IMR-90 (cell line): ENCODE results near the gene ATXN7L3. TPM values are rescaled to one million over a fixed set of nuclear protein-coding genes. Genes with fewer than 3 reads are reported as not detected.

ENCODE experiments used
- ATAC-seq: fragments of 200-7000 bp; cut with Tn5 transposase; 2 replicates; pipeline ENCODE4 v1.9.1; 2020; ENCODE audit warnings: low read depth, mild to moderate bottlenecking, moderate library complexity
- BruUV-seq: library from RNA; stranded (reverse); fragments of 400-500 nt; replicated peaks from 2 replicates; lab custom pipeline; 2021; lab: Mats Ljungman, UMichigan
- CTCF ChIA-PET: fragments of 300-600 bp; formaldehyde crosslinking; extraction: SDS; loops from one replicate; lab custom pipeline; 2021; ENCODE audit warnings: antibody characterized with exemption; lab: Yijun Ruan, JAX
- POLR2A ChIA-PET: fragments of 300-600 bp; sonication (Branson Sonifier 250); formaldehyde crosslinking; loops from one replicate; lab custom pipeline; 2022; ENCODE audit warnings: antibody characterized with exemption; ENCODE audit not compliant: unreplicated experiment; lab: Charles Lee
- DNase-seq: peaks from one replicate; pipeline ENCODE4 v3.0.0; 2013
- H2AFZ ChIP-seq: replicated peaks from 2 replicates; pipeline ENCODE3; 2013; ENCODE audit warnings: low read length, mild to moderate bottlenecking; ENCODE audit not compliant: poor library complexity
- H2AK5ac ChIP-seq: 2 replicates; pipeline ENCODE4 v1.6.1; 2013; ENCODE audit warnings: low read depth, low read length, inconsistent platforms
- H2AK9ac ChIP-seq: replicated peaks from 2 replicates; pipeline ENCODE3; 2013; ENCODE audit warnings: mild to moderate bottlenecking, low read depth, low read length, moderate library complexity; ENCODE audit not compliant: poor library complexity
- H2BK120ac ChIP-seq: 2 replicates; pipeline ENCODE4 v1.6.1; 2013; ENCODE audit warnings: low read depth, low read length, inconsistent platforms
- H2BK15ac ChIP-seq: 3 replicates; pipeline ENCODE4 v1.6.1; 2013; ENCODE audit warnings: low read depth, low read length, inconsistent platforms
- H2BK20ac ChIP-seq: 2 replicates; pipeline ENCODE4 v1.6.1; 2013; ENCODE audit warnings: low read depth, mild to moderate bottlenecking, inconsistent platforms, low read length, moderate library complexity
- H2BK5ac ChIP-seq: 2 replicates; pipeline ENCODE4 v1.6.1; 2013; ENCODE audit warnings: mild to moderate bottlenecking, low read depth, low read length, inconsistent platforms; ENCODE audit not compliant: poor library complexity, severe bottlenecking
- H3K14ac ChIP-seq: replicated peaks from 2 replicates; pipeline ENCODE4 v1.6.1; 2013; ENCODE audit warnings: low read depth, low read length, inconsistent platforms
- H3K18ac ChIP-seq: 2 replicates; pipeline ENCODE4 v1.6.1; 2013; ENCODE audit warnings: low read depth, low read length, control low read depth
- H3K23ac ChIP-seq: 2 replicates; pipeline ENCODE4 v1.6.1; 2013; ENCODE audit warnings: low read depth, low read length, inconsistent platforms
- H3K27ac ChIP-seq: 2 replicates; pipeline ENCODE4 v1.5.1; 2013; ENCODE audit warnings: mild to moderate bottlenecking, control low read depth, low read length; ENCODE audit not compliant: insufficient read depth
- H3K27me3 ChIP-seq: 2 replicates; pipeline ENCODE4 v1.6.1; 2013; ENCODE audit warnings: low read length; ENCODE audit not compliant: control insufficient read depth, insufficient read depth
- H3K36me3 ChIP-seq: 2 replicates; pipeline ENCODE4 v1.6.1; 2013; ENCODE audit warnings: low read length, mixed read lengths; ENCODE audit not compliant: control insufficient read depth, insufficient read depth
- H3K4ac ChIP-seq: 2 replicates; pipeline ENCODE4 v1.6.1; 2013; ENCODE audit warnings: low read depth, low read length, inconsistent platforms
- H3K4me1 ChIP-seq: 2 replicates; pipeline ENCODE4 v1.6.1; 2013; ENCODE audit warnings: low read length, mixed read lengths; ENCODE audit not compliant: control insufficient read depth, insufficient read depth
- H3K4me2 ChIP-seq: 2 replicates; pipeline ENCODE4 v1.6.1; 2013; ENCODE audit warnings: low read depth, mild to moderate bottlenecking, control low read depth, low read length, moderate library complexity
- H3K4me3 ChIP-seq: 2 replicates; pipeline ENCODE4 v1.5.1; 2013; ENCODE audit warnings: low read depth, mild to moderate bottlenecking, control low read depth, low read length, moderate library complexity; ENCODE audit not compliant: insufficient read depth
- H3K56ac ChIP-seq: 2 replicates; pipeline ENCODE4 v1.6.1; 2013; ENCODE audit warnings: low read length, inconsistent platforms; ENCODE audit not compliant: insufficient read depth; ENCODE audit errors: extremely low read depth
- H3K79me1 ChIP-seq, 2 experiments: 2 replicates each; pipeline ENCODE4 v1.6.1; 2013; ENCODE audit warnings: low read length in 2 of 2, inconsistent platforms in 1 of 2, low read depth in 1 of 2
- H3K9ac ChIP-seq: 2 replicates; pipeline ENCODE4 v1.6.1; 2013; ENCODE audit warnings: low read depth, low read length, control low read depth
- H3K9me1 ChIP-seq: 2 replicates; pipeline ENCODE4 v1.6.1; 2013; ENCODE audit warnings: low read length, inconsistent platforms; ENCODE audit not compliant: insufficient read depth
- H3K9me3 ChIP-seq: 2 replicates; pipeline ENCODE4 v1.6.1; 2013; ENCODE audit warnings: low read length; ENCODE audit not compliant: control insufficient read depth, insufficient read depth
- H4K20me1 ChIP-seq: 2 replicates; pipeline ENCODE4 v1.6.1; 2013; ENCODE audit warnings: low read length, inconsistent platforms; ENCODE audit not compliant: insufficient read depth
- H4K5ac ChIP-seq: 2 replicates; pipeline ENCODE4 v1.6.1; 2013; ENCODE audit warnings: mild to moderate bottlenecking, low read depth, low read length, control low read depth
- H4K8ac ChIP-seq, 2 experiments: 2 replicates each; pipeline ENCODE4 v1.6.1; 2013; ENCODE audit warnings: low read depth in 2 of 2, low read length in 2 of 2, control low read depth in 1 of 2, inconsistent platforms in 1 of 2
- H4K91ac ChIP-seq: 2 replicates; pipeline ENCODE4 v1.6.1; 2013; ENCODE audit warnings: low read depth, low read length, inconsistent platforms; ENCODE audit not compliant: insufficient read depth
- CHD1 ChIP-seq: IDR thresholded peaks from 2 replicates; pipeline ENCODE4 v1.6.1; 2012; ENCODE audit warnings: low read depth, low read length, improper control_type of control experiment
- CTCF ChIP-seq: conservative IDR thresholded peaks from 2 replicates; pipeline ENCODE4 v1.5.1; 2012; ENCODE audit warnings: mild to moderate bottlenecking, low read depth, low read length, improper control_type of control experiment
- ELK1 ChIP-seq: fragments of 150-350 bp; IDR thresholded peaks from 2 replicates; pipeline ENCODE4 v1.6.1; 2016; ENCODE audit warnings: low read depth, mild to moderate bottlenecking, low read length, moderate library complexity, borderline replicate concordance
- MAFK ChIP-seq: IDR thresholded peaks from 2 replicates; pipeline ENCODE4 v1.6.1; 2012; ENCODE audit warnings: low read depth, low read length, improper control_type of control experiment
- MAZ ChIP-seq: IDR thresholded peaks from 2 replicates; pipeline ENCODE4 v1.6.1; 2012; ENCODE audit warnings: low read depth, mild to moderate bottlenecking, low read length, improper control_type of control experiment, moderate library complexity, borderline replicate concordance
- NFE2L2 ChIP-seq: fragments of 150-350 bp; IDR thresholded peaks from 2 replicates; pipeline ENCODE4 v1.6.1; 2016; ENCODE audit warnings: low read depth, mild to moderate bottlenecking, low read length
- RFX5 ChIP-seq: IDR thresholded peaks from 2 replicates; pipeline ENCODE4 v1.8.0; 2012; ENCODE audit warnings: low read depth, mild to moderate bottlenecking, low read length, moderate library complexity
- SMC3 ChIP-seq: fragments of 150-350 bp; IDR thresholded peaks from 2 replicates; pipeline ENCODE4 v1.6.1; 2016; ENCODE audit warnings: low read depth, mild to moderate bottlenecking, antibody characterized with exemption, low read length, moderate library complexity
- USF2 ChIP-seq: fragments of 150-350 bp; IDR thresholded peaks from 2 replicates; pipeline ENCODE4 v1.6.1; 2017; ENCODE audit warnings: mild to moderate bottlenecking, antibody characterized with exemption, low read length, low read depth
- WGBS, 2 experiments: methylation state at CpG; one replicate each; pipeline versions ENCODE4 v1.1.5 to v1.1.7; 2013; ENCODE audit warnings: missing lambda C conversion rate in 2 of 2; ENCODE audit not compliant: insufficient read length in 1 of 2; ENCODE audit errors: extremely low coverage in 2 of 2; 5-methylcytosine and 5-hydroxymethylcytosine counted together
- dilution Hi-C: fragments of 300-500 bp; cut with HindIII; formaldehyde crosslinking; loops from one replicate; pipeline ENCODE4 v1.14.3; 2018; ENCODE audit warnings: low sequenced_read_pairs; ENCODE audit not compliant: unreplicated experiment
- in situ Hi-C: fragments of 300-500 bp; cut with MboI; formaldehyde crosslinking; loops from 3 replicates; pipeline ENCODE4 v1.14.3; 2019; ENCODE audit warnings: low sequenced_read_pairs, inconsistent platforms, mixed read lengths
- intact Hi-C: fragments of 100-400 bp; cut with micrococcal nuclease; formaldehyde crosslinking; loops from 2 replicates; pipeline ENCODE4 v1.10.0; 2022
- polyA plus RNA-seq, 3 experiments: library from polyadenylated mRNA; depleted of rRNA; stranded (reverse); fragments of >200 nt; gene quantifications; 2 replicates each; pipeline ENCODE4 v1.2.3, GENCODE V29; 2012; ENCODE audit warnings: low replicate concordance in 1 of 3
- total RNA-seq: library from RNA; depleted of rRNA; stranded (reverse); fragments of >200 nt; gene quantifications from 2 replicates; pipeline ENCODE4 v1.2.3, GENCODE V29; 2012

Gene ATXN7L3
- total and polyA plus RNA-seq, 2 of the 4 experiments (the other 2 are of a cell fraction) = 17.2 to 40.9 TPM

- CTCF ChIA-PET = no interaction called here
- intact Hi-C loops = no loop called here
- peak within 1 kb of the TSS; percentile 97 for H2AK5ac ChIP-seq
- H3K4me1 ChIP-seq = peaks cover 11% of the 10 kb centered on the region
- H3K27me3 ChIP-seq = no peaks in the 10 kb centered on the region
- peak within 1 kb of the TSS; percentile 87 for H2AFZ ChIP-seq
- POLR2A ChIA-PET = no interaction called here
- WGBS, 2 experiments = 24% methylated on average over 5 of the region's 21 CpGs; no CpG with 5 or more reads in 1 of the 2 experiments
- TF ChIP-seq CTCF = no peak
- peak; percentile 61; the same call in 1 of the 2 replicates for TF ChIP-seq MAZ
- no peak for TF ChIP-seq RFX5
- TF ChIP-seq ELK1 = no peak
- TF ChIP-seq CHD1 = no peak
- TF ChIP-seq NFE2L2 = no peak
- TF ChIP-seq SMC3 = no peak
- TF ChIP-seq MAFK = no peak
- no peak for TF ChIP-seq USF2
- peak within 1 kb of the TSS; percentile 79; the same call in 1 of the 2 replicates for H2BK120ac ChIP-seq
- H3K27ac ChIP-seq = no peak within 1 kb of the TSS
- no peak within 1 kb of the TSS for H3K56ac ChIP-seq
- peaks cover 3% of the 10 kb centered on the region for H3K9me1 ChIP-seq
- DNase-seq (peak; percentile 55), ATAC-seq (peak; percentile 72)
- no peak within 1 kb of the TSS; the same call in none of the 2 replicates for H3K9ac ChIP-seq
- peak within 1 kb of the TSS; percentile 21; the same call in 1 of the 2 replicates for H4K91ac ChIP-seq
- in situ Hi-C loops = no loop called here
- H2BK20ac ChIP-seq = peak within 1 kb of the TSS; percentile 86
- H3K79me1 ChIP-seq = peaks cover 0 to 5% of the 10 kb centered on the region in 2 experiments; a peak in 1 of 4 replicates
- H4K20me1 ChIP-seq = no peaks in the 10 kb centered on the region
- no peaks in the 10 kb centered on the region for H3K9me3 ChIP-seq
- peak within 1 kb of the TSS; percentile 74 for H3K4me2 ChIP-seq
- no peak within 1 kb of the TSS for H3K4me3 ChIP-seq
- H2BK5ac ChIP-seq = peak within 1 kb of the TSS; percentile 39
- BruUV-seq = no TSS peak
- H3K18ac ChIP-seq = peak within 1 kb of the TSS; percentile 12; the same call in 1 of the 2 replicates
- dilution Hi-C loops = no loop called here
- H4K8ac ChIP-seq = peak within 1 kb of the TSS in 1 of 2 experiments; percentile 89; a peak in 1 of 4 replicates
- H3K4ac ChIP-seq = peak within 1 kb of the TSS; percentile 80
- H3K23ac ChIP-seq = peak within 1 kb of the TSS; percentile 84; the same call in 1 of the 2 replicates
- peaks cover 1% of the 10 kb centered on the region; the same call in 1 of the 2 replicates for H3K36me3 ChIP-seq
- peak within 1 kb of the TSS; percentile 80; the same call in 1 of the 2 replicates for H4K5ac ChIP-seq
- peak within 1 kb of the TSS; percentile 92 for H2AK9ac ChIP-seq
- H2BK15ac ChIP-seq = peak within 1 kb of the TSS; percentile 90; the same call in 1 of the 3 replicates
- H3K14ac ChIP-seq = peak within 1 kb of the TSS; percentile 83
Observed at GRCh38 chr17:44170499-44171201, 29.0 kb downstream of the ATXN7L3 start, which contains the start of gene ASB16. ASB16 (plus strand) TSS chr17:44170704; CDS start chr17:44170790, 86 bp downstream.
